Colonic mucosa (tissue), 4 donors: ENCODE results near the gene RMND1. TPM values are rescaled to one million over a fixed set of nuclear protein-coding genes. Genes with fewer than 3 reads are reported as not detected.

ENCODE experiments used
- DNase-seq: peaks from one replicate; pipeline ENCODE4 v3.0.0-alpha.2; 2020
- H3K27ac ChIP-seq: fragments of 200-600 bp; one replicate; pipeline ENCODE4 v1.8.0; 2021
- H3K27me3 ChIP-seq: fragments of 200-600 bp; one replicate; pipeline ENCODE4 v1.8.0; 2021
- H3K36me3 ChIP-seq: fragments of 200-600 bp; one replicate; pipeline ENCODE4 v1.8.0; 2021
- H3K4me1 ChIP-seq: fragments of 200-600 bp; one replicate; pipeline ENCODE4 v1.8.0; 2021; ENCODE audit warnings: mild to moderate bottlenecking
- H3K4me3 ChIP-seq: fragments of 200-600 bp; one replicate; pipeline ENCODE4 v1.8.0; 2021
- H3K9ac ChIP-seq, 2 donors: one replicate each; pipeline ENCODE4 v1.7.0; 2013; ENCODE audit warnings: control low read depth in 2 of 2, low read depth in 2 of 2, low read length in 2 of 2
- H3K9me3 ChIP-seq: fragments of 200-600 bp; one replicate; pipeline ENCODE4 v1.8.0; 2021
- CTCF ChIP-seq: fragments of 200-600 bp; IDR thresholded peaks from one replicate; pipeline ENCODE4 v1.8.0; 2022; ENCODE audit warnings: antibody characterized with exemption, mild to moderate bottlenecking
- intact Hi-C: fragments of 100-400 bp; cut with DNase I; formaldehyde crosslinking; loops from one replicate; pipeline ENCODE4 v1.14.1; 2022
- total RNA-seq, 2 donors: library from RNA; stranded (reverse); fragmentation: NEBNext Ultra II Directional in 1 of 2; extraction: Animal tissue kit (Norgen Biotek cat#: 25700) in 1 of 2; gene quantifications; one replicate each; pipeline ENCODE4 v1.2.1, GENCODE V29; 2021
- donor health status: healthy.
- donor health status: DM: no; HTN: no; CAD: no.
- donor health status: DM: no; HTN: no; CAD: no.

RMND1 gene
- total RNA-seq, 2 donors from 2014 or later: 20.3 to 20.4 TPM

GRCh38 chr6:151390276-151390850, 61.6 kb downstream of the RMND1 start:
- no peaks in the 10 kb centered on the region for H3K9me3 ChIP-seq
- no peaks in the 10 kb centered on the region for H3K36me3 ChIP-seq
- H3K4me1 ChIP-seq: peaks cover 6% of the 10 kb centered on the region
- H3K9ac ChIP-seq: peak overlapping the region in 1 of 2 donors; percentile 92
- no peaks in the 10 kb centered on the region for H3K27me3 ChIP-seq
- intact Hi-C loops: loop anchor here (5.0 kb wide), 1 partner anchor 62 kb away; the partner anchor contains the start of gene RMND1
- peak; percentile 96 for DNase-seq
- TF ChIP-seq CTCF: no peak
- H3K4me3 ChIP-seq: peak overlapping the region; percentile 74
- peak overlapping the region; percentile 98 for H3K27ac ChIP-seq

DNA sequence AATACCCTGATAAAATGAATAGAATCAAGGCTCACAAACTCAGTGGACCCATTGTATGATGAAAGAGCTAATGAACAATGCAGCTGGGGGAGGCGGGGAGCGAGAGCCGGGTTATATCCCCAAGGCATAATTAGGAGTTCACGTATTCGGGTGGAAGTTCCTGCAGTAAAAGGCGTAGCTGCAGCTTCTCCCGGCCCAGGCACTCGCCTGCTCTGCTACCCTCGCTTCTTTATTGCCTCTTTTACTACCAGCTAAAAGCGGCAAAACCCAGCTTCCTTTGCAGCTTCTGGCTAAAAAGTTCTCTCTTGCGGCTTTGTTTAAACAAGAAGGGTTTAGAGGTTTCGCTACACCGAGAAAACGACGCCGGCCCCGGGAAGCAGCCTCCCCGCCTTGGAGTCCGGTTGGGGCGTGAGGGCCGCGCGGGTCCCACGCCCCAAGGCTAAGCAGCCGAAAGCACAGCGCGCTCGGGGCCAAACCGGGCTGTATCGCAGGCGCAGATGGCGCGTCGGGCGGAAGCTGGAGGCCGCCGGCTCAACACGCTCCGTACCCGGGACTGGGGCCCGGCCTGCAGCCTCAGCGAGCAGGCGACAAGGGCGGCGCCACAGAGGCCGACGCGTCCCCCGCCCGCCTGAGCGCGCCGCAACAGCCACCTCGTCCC, 62.2 kb downstream of the RMND1 start:
- no peaks in the 10 kb centered on the region for H3K9me3 ChIP-seq
- peak overlapping the region; percentile 98 for H3K27ac ChIP-seq
- no peaks in the 10 kb centered on the region for H3K36me3 ChIP-seq
- TF ChIP-seq CTCF: no peak
- peak overlapping the region; percentile 87 to 91 for H3K9ac ChIP-seq
- intact Hi-C loops: loop anchor here (5.0 kb wide), 1 partner anchor 63 kb away; the partner anchor contains the start of gene RMND1
- H3K4me1 ChIP-seq: peaks cover 6% of the 10 kb centered on the region
- peak overlapping the region; percentile 74 for H3K4me3 ChIP-seq
- DNase-seq: peak; percentile 70
- no peaks in the 10 kb centered on the region for H3K27me3 ChIP-seq

GRCh38 chr6:151388997-151389617, 62.8 kb downstream of the RMND1 start:
- no peak for TF ChIP-seq CTCF
- intact Hi-C loops: no loop called here
- DNase-seq: no peak
- H3K36me3 ChIP-seq: no peaks in the 10 kb centered on the region
- no peaks in the 10 kb centered on the region for H3K9me3 ChIP-seq
- peak overlapping the region; percentile 74 for H3K4me3 ChIP-seq
- H3K4me1 ChIP-seq: peaks cover 6% of the 10 kb centered on the region
- H3K27ac ChIP-seq: peak overlapping the region; percentile 98
- H3K9ac ChIP-seq: peak overlapping the region; percentile 87 to 91
- no peaks in the 10 kb centered on the region for H3K27me3 ChIP-seq

DNA sequence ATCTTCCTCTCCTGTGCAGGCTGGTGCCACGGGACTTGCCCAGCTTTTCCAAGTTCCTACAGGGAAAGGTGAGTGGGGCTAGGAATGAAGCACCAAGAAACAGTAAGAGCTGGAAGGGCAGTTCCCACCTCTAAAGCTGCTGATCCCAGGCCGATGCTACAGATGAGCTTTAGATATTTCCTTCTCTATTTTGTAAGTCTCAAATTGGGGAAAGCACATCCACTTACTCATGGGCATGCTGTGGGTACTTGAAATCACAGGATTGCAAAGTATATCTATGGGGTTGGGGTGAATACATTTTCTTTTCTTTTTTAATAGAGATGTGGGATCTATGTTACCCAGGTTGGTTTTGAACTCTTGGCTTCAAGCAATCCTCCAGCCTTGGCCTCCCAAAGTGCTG, 63.7 kb downstream of the RMND1 start:
- intact Hi-C loops: no loop called here
- no peaks in the 10 kb centered on the region for H3K36me3 ChIP-seq
- no peak for TF ChIP-seq CTCF
- no peak overlapping the region for H3K9ac ChIP-seq
- DNase-seq: no peak
- H3K4me1 ChIP-seq: peaks cover 6% of the 10 kb centered on the region
- H3K27me3 ChIP-seq: no peaks in the 10 kb centered on the region
- H3K9me3 ChIP-seq: no peaks in the 10 kb centered on the region
- H3K27ac ChIP-seq: peak overlapping the region; percentile 98
- no peak overlapping the region for H3K4me3 ChIP-seq

DNA sequence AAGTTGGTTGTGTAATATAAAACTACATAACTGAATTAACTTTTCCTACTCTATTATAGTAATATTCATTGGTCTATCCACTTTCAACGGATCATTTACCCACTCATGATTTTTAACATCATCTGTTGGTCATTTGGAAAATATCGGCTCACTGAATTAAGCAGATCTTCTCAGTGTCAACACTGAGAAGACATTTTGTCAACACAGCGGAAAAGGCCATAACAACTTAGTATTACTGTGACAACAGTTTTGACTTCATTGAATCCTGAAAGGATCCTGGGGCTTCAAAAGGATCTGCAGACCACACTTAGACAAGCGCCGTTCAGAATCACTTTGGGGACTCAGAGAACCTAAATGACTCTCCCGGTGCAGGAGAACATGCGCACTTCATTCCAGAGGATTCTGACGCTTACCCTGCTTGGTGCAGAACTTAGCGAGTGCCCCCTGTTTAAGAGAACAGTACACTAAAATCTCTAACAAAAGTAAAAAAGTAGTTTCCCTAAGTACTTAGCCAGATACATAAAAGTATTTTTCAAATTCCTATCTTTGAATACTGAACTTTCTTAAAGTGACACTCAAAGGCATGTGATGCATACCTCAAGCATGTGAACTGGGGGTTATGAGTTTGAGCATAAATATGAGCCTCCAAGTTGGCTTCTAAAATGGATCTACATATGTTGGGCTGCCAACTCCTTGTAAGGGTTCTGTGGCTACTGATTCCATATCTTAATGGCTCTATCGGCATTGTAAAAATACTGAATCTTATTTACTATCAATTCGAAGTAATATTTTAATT, 64.6 kb downstream of the RMND1 start:
- H3K9me3 ChIP-seq: no peaks in the 10 kb centered on the region
- DNase-seq: no peak
- intact Hi-C loops: no loop called here
- no peaks in the 10 kb centered on the region for H3K36me3 ChIP-seq
- H3K27ac ChIP-seq: no peak overlapping the region
- H3K27me3 ChIP-seq: no peaks in the 10 kb centered on the region
- H3K9ac ChIP-seq: no peak overlapping the region
- H3K4me1 ChIP-seq: no peaks in the 10 kb centered on the region
- no peak for TF ChIP-seq CTCF
- no peak overlapping the region for H3K4me3 ChIP-seq
